ENCODE results near the gene SYNGAP1.

DNA sequence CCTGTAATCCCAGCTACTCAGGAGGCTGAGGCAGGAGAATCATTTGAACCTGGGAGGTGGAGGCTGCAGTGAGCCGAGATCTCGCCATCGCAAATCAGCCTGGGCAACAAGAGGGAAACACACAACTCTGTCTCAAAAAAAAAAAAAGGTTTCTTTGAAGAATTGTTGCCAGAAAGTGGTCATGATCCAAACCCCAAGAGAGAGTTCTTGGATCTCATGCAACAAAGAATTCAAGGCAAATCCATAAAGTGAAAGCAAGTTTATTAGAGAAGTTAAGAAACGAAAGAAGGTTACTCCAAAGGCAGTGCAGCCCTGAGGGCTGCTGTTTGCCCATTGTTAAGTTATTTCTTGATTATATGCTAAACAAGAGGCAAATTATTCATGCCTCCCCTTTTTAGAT is 42.7 kb upstream of the SYNGAP1 start:
- TF ChIP-seq POLR2A (IDR thresholded peaks at IDR 0.05): no peak
- TF ChIP-seq, protein P1, sequence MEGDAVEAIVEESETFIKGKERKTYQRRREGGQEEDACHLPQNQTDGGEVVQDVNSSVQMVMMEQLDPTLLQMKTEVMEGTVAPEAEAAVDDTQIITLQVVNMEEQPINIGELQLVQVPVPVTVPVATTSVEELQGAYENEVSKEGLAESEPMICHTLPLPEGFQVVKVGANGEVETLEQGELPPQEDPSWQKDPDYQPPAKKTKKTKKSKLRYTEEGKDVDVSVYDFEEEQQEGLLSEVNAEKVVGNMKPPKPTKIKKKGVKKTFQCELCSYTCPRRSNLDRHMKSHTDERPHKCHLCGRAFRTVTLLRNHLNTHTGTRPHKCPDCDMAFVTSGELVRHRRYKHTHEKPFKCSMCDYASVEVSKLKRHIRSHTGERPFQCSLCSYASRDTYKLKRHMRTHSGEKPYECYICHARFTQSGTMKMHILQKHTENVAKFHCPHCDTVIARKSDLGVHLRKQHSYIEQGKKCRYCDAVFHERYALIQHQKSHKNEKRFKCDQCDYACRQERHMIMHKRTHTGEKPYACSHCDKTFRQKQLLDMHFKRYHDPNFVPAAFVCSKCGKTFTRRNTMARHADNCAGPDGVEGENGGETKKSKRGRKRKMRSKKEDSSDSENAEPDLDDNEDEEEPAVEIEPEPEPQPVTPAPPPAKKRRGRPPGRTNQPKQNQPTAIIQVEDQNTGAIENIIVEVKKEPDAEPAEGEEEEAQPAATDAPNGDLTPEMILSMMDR (IDR thresholded peaks at IDR 0.05): no peak
